GM12864 (cell line): ENCODE data around the gene TRAF3IP3.

Experiments
- DNase-seq: peaks from one replicate; pipeline ENCODE4 v3.0.0-alpha.2; 2011; ENCODE audit warnings: low read depth
- H3K4me3 ChIP-seq: 2 replicates; pipeline ENCODE4 v1.5.1; 2011; ENCODE audit warnings: mild to moderate bottlenecking, low read depth, low read length, control low read depth
- TF ChIP-seq, protein P1 (sequence below): IDR thresholded peaks from 2 replicates; pipeline ENCODE4 v1.5.1; 2011; ENCODE audit warnings: low read depth, mild to moderate bottlenecking, moderate library complexity, low read length, control low read depth, inconsistent platforms; ENCODE audit errors: missing control alignments

TRAF3IP3 gene

DNA sequence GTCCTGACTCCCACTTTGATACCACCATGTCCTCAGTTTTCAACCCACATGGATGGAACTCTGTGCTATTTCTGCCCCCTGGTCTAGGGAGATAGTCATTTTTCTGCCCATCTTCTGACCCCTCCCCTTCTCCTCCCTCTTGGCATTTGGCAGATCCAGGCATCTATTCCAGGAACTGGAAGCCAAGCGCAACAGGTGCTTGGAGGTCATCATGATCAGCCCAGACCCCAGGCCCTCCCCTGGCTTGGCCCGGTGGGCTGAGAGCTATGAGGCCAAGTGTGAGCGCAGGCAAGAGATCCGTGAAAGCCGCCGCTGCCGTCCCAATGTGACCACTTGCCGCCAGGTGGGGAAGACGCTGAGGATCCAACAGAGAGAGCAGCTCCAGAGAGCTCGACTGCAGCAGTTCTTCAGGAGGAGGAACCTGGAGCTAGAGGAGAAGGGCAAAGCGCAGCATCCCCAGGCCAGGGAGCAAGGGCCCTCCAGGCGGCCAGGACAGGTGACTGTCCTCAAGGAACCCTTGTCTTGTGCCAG lies 4.0 kb downstream of the TRAF3IP3 start:
- DNase-seq: no peak
- TF ChIP-seq, protein P1, sequence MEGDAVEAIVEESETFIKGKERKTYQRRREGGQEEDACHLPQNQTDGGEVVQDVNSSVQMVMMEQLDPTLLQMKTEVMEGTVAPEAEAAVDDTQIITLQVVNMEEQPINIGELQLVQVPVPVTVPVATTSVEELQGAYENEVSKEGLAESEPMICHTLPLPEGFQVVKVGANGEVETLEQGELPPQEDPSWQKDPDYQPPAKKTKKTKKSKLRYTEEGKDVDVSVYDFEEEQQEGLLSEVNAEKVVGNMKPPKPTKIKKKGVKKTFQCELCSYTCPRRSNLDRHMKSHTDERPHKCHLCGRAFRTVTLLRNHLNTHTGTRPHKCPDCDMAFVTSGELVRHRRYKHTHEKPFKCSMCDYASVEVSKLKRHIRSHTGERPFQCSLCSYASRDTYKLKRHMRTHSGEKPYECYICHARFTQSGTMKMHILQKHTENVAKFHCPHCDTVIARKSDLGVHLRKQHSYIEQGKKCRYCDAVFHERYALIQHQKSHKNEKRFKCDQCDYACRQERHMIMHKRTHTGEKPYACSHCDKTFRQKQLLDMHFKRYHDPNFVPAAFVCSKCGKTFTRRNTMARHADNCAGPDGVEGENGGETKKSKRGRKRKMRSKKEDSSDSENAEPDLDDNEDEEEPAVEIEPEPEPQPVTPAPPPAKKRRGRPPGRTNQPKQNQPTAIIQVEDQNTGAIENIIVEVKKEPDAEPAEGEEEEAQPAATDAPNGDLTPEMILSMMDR: no peak
- no peak overlapping the region for H3K4me3 ChIP-seq

DNA sequence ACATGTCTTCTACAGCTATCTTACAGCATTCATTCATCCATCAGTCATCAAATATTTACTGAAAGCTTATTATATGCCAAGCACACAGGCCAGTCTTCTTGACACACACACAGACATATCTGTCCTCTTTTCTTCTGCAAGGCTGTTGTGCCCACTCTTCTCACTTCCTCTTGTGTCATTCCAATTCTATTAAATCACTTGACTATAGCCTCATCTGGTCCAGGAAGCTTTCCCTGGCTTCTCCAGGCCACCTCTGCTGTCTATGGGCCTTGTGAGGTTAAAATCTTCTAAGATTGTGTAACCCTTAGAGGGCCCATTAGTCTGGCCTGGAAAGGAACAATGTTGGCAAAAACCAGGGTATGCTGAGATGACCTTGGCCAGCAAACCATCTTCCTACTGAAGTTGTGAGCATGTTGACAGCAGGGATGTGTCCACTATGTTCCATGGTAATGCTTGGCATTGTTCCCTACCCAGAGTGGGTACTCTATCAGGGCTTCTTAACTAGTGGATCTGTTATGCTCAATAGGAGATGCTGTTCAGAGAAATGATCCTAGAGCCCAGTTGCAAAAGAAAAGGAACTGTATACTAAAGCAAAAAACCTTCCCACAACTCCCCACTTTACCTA lies 5.3 kb downstream of the TRAF3IP3 start:
- no peak for DNase-seq
- TF ChIP-seq, protein P1: no peak
- no peak overlapping the region for H3K4me3 ChIP-seq

DNA sequence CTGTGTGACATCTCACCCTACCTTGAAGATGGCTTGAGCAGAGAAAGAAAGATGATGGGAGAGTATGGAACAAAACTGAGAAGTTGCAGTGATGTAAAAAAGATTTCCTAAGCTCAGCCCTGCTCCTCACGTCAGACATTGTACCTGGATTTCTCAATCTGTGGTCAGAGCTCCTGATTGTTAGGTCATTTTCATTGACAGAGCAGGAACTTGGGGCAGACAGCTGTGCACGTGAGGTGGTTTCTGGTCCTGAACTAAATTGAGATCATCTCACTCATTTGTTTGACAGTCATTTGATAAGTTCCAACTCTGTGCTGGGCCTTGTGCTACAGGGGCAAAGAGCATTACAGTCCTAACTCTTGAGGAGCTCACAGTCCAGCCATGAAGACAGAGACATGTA lies 10.2 kb downstream of the TRAF3IP3 start:
- no peak overlapping the region for H3K4me3 ChIP-seq
- TF ChIP-seq, protein P1: no peak
- DNase-seq: no peak

DNA sequence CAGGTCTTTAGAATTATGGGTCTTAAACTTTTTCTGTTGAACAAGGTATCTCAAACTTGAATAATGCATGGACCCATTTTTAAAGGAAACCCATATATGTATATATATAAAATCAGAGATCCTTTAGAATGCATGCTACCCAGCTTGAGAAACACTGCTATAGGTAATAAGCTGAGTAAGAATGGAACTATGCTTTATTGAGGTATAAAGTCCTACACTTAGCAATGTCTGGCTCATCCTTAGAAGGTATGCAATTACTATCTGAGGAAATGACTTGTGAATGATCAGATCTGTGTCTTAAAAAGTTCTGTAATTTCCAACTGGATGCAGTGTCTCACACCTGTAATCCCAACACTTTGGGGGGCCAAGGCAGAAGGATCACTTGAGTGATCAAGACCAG lies 11.2 kb downstream of the TRAF3IP3 start:
- TF ChIP-seq, protein P1: no peak

DNA sequence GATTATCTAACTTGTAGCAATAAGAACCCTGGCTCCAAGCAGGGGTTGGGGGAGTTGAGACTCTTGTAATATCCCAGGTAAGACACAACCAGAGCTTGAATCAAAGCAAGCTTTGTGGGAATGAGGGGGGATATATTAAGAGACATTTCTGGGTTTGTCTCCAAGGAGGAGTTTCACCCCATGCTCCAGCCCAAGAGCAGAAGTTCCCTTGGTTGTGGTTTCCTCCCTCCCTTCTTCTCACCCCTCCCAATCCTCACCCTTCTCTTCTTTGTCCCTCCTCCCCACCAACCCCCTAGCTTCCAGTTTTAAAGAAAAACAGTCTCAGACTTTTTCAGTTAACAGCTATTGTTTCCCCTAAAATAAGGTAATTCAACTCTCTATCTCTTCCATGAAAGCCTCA lies 11.9 kb downstream of the TRAF3IP3 start:
- TF ChIP-seq, protein P1: no peak
- no peak for DNase-seq
- H3K4me3 ChIP-seq: peak overlapping the region; percentile 61

More for the DNA sequence above, 11.2 kb downstream of the TRAF3IP3 start:
- DNase-seq: no peak
- H3K4me3 ChIP-seq: no peak overlapping the region

DNA sequence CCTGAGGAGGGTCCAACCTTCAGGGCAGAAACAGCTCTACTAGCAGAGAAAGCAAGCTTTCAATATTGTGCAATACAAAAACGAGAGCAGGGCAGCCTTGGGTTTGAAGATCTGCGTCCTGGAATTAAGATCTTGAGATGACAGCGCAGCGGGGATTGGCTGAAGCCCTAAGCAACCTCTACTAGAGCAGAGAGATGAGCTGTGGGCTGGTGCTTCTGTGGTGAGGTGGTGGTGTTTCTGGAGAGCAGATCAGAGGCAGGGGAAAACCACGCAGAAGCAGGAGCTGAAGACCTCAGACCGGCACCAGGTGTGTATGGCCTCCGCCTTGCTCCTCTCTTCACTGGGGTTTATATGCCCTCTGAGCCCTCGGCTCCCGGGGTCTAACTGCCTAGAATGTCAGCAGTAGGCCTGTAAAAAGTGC lies 12.5 kb downstream of the TRAF3IP3 start:
- DNase-seq: peak; percentile 88
- TF ChIP-seq, protein P1: no peak
- H3K4me3 ChIP-seq: peak overlapping the region; percentile 61
